Measurements from ENCODE around the gene QRSL1. TPM values are rescaled to one million over a fixed set of nuclear protein-coding genes. Genes with fewer than 3 reads are reported as not detected.

Gene QRSL1
- total RNA-seq, 1 experiment from 2014 or later: 19.5 TPM

- no CpG with 5 or more reads among the region's 7 CpGs for WGBS (ENCODE audit: extremely low coverage, insufficient read length, low lambda C conversion rate)
- peaks cover 18% of the 10 kb centered on the region for H3K79me2 ChIP-seq (ENCODE audit: insufficient read depth, low read length)
- no peak overlapping the region for H2AK5ac ChIP-seq (ENCODE audit: insufficient read length, low read length)
Measured at GRCh38 chr6:106637051-106637716, 7.8 kb downstream of the QRSL1 start.

More at GRCh38 chr6:106637051-106637716, 7.8 kb downstream of the QRSL1 start:
- no peak overlapping the region for H3K9ac ChIP-seq (ENCODE audit: extremely low read depth, insufficient read length, low read length)
- H3K18ac ChIP-seq (ENCODE audit: insufficient read length, low read depth, low read length): no peak overlapping the region
- Mint-ChIP-seq H3K4me3 (no peak overlapping the region), H3K36me3 (ENCODE audit: insufficient read depth in 1 of 3, low read depth in 3 of 3) (peaks cover 3 to 18% (median 11%) of the 10 kb centered on the region in 3 experiments; a peak in 6 of 7 replicates), H3K4me1 (peaks cover 11 to 35% of the 10 kb centered on the region in 2 experiments), H3K27ac (peak overlapping the region in 2 of 3 experiments; percentile 1 to 31; a peak in 1 of 7 replicates), H3K27me3 (ENCODE audit: low read depth) (no peaks in the 10 kb centered on the region), H3K9me3 (no peaks in the 10 kb centered on the region)
- no peak overlapping the region for H4K8ac ChIP-seq (replicated peaks; ENCODE audit: insufficient read length, low read depth, low read length)
- H2BK20ac ChIP-seq (ENCODE audit: low read depth, low read length, poor library complexity, severe bottlenecking): no peak overlapping the region
- H3K14ac ChIP-seq (ENCODE audit: insufficient read depth, low read length): no peak overlapping the region
- H3K4me1 ChIP-seq (ENCODE audit: insufficient read depth, low read length): 0 out of 2 replicates have a peak, but pooled peaks cover 6% of the 10 kb centered on the region
- no peak overlapping the region for H3K4ac ChIP-seq (ENCODE audit: low read depth, low read length)
- H4K91ac ChIP-seq (ENCODE audit: insufficient read length, low read depth, low read length): no peak overlapping the region
- no peak overlapping the region for H2BK12ac ChIP-seq (ENCODE audit: insufficient read length, low read depth, low read length)
- DNase-seq: no peak
- H3T11ph ChIP-seq (ENCODE audit: low read length): no peak overlapping the region
- H2BK120ac ChIP-seq (ENCODE audit: low read depth, low read length, poor library complexity, severe bottlenecking): no peak overlapping the region
- H3K9me3 ChIP-seq (ENCODE audit: control insufficient read depth, low read depth, low read length): no peaks in the 10 kb centered on the region
- no peak overlapping the region for H2BK15ac ChIP-seq (ENCODE audit: low read depth, low read length)
- no peaks in the 10 kb centered on the region for H4K20me1 ChIP-seq (ENCODE audit: control insufficient read depth, insufficient read depth, insufficient read length)
- no peak overlapping the region for H3K23ac ChIP-seq (ENCODE audit: insufficient read length, low read depth, low read length)
- peaks cover 10% of the 10 kb centered on the region for H3K79me1 ChIP-seq (ENCODE audit: insufficient read depth, low read depth, low read length, poor library complexity, severe bottlenecking)
- no peak overlapping the region for H2AFZ ChIP-seq (ENCODE audit: low read length)
- H3K27me3 ChIP-seq (ENCODE audit: insufficient read depth, low read length): no peaks in the 10 kb centered on the region
- no peak overlapping the region for H3K27ac ChIP-seq (ENCODE audit: insufficient read length, low read depth, low read length)
- no peak overlapping the region for H3K56ac ChIP-seq (ENCODE audit: insufficient read length, low read depth, low read length)
- no peak overlapping the region for H4K5ac ChIP-seq (ENCODE audit: insufficient read length, low read depth, low read length)
- TF ChIP-seq, protein P1, sequence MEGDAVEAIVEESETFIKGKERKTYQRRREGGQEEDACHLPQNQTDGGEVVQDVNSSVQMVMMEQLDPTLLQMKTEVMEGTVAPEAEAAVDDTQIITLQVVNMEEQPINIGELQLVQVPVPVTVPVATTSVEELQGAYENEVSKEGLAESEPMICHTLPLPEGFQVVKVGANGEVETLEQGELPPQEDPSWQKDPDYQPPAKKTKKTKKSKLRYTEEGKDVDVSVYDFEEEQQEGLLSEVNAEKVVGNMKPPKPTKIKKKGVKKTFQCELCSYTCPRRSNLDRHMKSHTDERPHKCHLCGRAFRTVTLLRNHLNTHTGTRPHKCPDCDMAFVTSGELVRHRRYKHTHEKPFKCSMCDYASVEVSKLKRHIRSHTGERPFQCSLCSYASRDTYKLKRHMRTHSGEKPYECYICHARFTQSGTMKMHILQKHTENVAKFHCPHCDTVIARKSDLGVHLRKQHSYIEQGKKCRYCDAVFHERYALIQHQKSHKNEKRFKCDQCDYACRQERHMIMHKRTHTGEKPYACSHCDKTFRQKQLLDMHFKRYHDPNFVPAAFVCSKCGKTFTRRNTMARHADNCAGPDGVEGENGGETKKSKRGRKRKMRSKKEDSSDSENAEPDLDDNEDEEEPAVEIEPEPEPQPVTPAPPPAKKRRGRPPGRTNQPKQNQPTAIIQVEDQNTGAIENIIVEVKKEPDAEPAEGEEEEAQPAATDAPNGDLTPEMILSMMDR (conservative IDR thresholded peaks at IDR 0.05): no peak
- H3K23me2 ChIP-seq (ENCODE audit: insufficient read length, low read depth, low read length, poor library complexity, severe bottlenecking): no peaks in the 10 kb centered on the region
- no peak overlapping the region for H2BK5ac ChIP-seq (ENCODE audit: insufficient read length, low read length)
- no peak overlapping the region for H3K4me2 ChIP-seq (ENCODE audit: insufficient read depth, insufficient read length, low read length)

Measured in H9 (cell line).